Right renal pelvis (tissue), 4 donors: ENCODE measurements around the gene CPE. TPM values are rescaled to one million over a fixed set of nuclear protein-coding genes. Genes with fewer than 3 reads are reported as not detected.
"Not testable (repeated sequence)": the region's sequence is repeated elsewhere in the genome, so short reads cannot be mapped to it uniquely, and the experiment has no call there.

Experiments
- DNase-seq, 4 donors: peaks; one replicate each; pipeline ENCODE4 v3.0.0-alpha.2; 2013; ENCODE audit warnings: low read depth in 4 of 4, low spot score in 3 of 4, missing footprints in 1 of 4
- polyA plus RNA-seq, 4 donors: library from polyadenylated mRNA; unstranded; fragments of 120-200 nt; gene quantifications; one replicate each; pipeline ENCODE4 v1.2.1, GENCODE V29; 2013; ENCODE audit not compliant: insufficient read length in 4 of 4

CPE gene
- polyA plus RNA-seq, 4 donors = 123 to 179 (median 151) TPM

DNA sequence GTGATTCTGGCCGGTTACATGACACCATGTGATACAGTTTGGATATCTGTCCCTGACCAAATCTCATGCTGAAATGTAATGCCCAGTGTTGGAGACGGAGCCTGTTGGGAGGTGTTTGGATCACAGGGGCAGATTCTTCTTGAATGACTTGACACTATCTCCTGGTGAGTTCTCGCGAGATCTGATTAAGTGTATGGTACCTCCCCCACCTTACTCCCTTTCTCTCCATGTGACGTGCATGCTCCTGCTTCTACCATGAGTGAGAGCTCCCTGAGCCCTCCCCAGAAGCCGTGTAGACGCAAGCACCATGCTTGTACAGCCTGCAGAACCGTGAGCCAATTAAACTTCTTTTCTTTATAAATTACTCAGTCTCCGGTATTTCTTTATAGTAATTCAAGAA, 23.6 kb downstream of the CPE start:
- no peak for DNase-seq

DNA sequence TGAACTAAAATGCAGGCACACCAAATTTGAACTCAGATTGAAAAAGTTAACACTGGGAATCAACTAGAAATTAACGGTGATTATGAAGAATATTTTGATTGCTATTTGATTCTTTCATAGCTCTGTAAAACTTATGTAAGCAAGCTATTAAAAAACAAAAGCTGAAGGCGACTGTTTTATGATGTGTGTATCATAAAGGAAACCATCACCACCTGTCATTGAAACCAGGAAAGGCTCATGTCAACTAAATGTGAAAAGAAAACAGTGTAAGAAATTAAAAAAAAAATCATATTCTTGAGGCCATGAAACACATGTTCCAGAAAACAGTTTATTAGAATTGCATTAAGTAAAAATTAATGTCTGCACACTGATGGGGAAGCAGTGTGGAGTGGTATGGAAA, 24.2 kb downstream of the CPE start:
- no peak for DNase-seq

DNA sequence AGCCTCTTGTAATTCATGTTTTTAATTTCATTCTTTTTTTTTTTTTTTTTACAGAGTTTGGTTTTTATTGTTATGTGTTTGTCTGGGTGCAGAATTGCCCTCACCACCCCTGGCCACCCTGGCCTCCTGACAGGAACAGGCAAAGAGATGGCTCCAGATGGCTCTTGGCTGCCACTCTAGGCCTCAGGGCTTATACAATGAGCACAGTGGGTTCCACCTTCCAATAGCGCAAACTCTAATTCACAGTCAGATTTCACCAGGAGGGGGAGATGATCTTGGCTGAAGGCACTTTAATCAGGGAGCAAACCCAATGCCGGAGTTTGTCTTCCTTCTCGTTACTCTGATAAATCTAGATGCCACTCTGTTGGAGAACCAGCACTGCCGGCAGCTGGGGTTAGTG, 24.8 kb downstream of the CPE start:
- DNase-seq = no peak

DNA sequence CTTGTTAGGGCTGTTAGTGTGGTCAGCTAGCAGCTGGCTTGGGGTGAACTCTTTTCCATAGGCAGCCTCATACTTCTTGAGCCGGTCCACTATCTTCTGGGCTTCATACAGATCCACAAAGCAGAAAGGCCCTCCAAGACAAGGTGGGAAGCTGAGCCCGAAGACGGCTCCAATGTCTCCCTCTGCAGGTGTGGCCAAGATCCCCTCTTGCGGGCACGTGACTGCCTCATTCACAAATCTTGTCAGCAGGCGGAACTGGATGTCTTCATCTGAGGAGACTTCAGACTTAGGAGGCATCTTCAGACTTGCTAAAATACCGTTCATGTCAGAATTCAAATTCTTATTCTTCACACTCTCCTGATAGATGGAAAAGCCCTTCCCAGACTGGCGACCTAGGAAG, 25.3 kb downstream of the CPE start:
- no peak for DNase-seq

DNA sequence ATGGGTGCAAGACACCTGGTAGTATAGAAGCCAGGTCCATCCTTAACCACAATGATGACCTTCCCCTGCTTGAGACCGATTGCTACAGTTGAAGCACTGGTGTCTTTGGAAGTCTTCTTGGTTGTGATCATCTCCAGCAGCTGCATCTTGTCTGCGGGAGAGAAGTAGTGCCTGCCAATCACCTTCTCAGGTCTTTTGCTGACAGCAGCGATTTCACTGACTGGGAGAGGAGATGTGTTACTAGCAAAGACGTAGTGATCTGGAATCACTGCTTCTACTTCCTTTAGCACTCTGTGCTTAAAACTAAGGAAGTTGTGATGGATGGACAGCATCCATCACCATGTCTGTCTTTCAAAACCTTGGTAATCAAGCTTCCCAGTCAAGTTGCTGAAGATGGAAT, 25.9 kb downstream of the CPE start:
- DNase-seq = no peak

DNA sequence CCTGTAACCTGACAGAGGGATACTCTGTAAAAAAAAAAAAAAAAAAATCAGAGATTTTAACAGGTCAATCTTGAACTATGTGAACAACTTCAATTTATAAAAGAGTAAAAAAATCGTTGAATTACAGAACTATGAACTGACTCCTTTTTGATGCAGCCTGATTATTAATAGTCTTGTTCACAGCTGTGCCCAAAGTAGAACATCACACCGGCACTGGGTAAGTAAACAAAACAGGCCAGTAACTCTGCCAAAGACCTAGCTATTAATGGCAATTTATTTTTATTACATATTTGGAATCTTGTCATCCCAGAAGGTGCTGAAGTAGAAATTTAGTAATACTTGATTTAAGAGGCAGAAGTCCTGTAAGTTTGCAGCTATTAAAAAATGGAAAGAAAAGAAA, 31.4 kb downstream of the CPE start:
- no peak for DNase-seq

DNA sequence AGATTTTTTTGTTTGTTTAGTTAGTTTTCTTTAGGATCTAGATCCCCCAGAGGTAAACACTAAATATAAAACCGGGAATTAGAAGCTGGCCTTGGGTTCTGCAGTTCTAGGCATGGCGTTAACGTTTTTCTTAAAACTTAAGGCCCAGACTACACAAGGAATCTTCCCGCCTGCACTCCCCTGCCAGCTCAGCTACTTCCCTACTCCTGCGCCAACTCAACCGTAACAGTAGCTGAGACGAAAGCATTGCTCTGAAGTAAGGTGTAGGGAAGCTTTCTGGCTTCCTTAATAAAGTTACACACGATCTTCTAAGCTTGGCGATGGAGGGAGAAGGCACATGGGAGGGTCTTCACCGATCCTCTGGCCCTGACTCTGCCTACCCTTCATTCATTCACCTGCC, 37.1 kb downstream of the CPE start:
- peak in 2 of 4 donors; percentile 15 to 35 for DNase-seq

DNA sequence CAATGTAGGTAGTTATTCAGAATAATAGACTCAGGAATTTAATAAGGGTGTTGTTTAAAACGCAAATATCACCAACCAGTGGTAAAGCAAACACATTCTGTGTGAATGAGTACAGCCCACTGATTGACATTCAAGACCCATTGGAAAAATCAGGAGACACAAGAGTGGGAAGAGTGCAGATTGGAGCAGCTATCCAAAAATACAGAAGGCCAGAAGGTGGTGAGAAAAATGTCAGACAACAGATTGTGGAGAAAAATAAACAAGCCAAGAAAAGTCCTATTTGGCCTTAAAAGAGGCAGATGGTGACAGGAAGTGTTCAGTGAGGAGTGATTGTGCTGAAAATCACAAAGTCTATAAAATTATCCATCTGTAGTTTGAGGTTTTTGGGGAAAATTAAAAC, 39.3 kb downstream of the CPE start:
- no peak for DNase-seq

DNA sequence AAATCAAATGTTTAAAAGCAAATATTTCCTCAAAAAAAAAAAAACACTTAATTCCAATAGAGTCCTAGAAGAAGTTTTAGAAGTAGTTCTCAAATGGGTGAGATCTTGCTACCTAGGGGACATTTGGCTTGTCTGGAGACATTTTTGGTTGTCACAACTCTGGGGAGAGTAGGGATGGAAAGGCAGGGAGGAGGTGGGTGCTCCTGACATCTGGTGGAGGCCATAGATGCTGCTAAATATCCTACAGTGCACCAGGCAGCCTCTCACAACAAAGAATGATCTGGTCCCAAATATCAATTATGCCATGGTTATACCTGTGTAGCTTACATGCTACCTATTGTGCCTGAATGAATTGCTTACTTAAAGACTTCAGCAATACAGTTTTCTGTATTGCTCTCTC, 46.8 kb downstream of the CPE start:
- DNase-seq = no peak

DNA sequence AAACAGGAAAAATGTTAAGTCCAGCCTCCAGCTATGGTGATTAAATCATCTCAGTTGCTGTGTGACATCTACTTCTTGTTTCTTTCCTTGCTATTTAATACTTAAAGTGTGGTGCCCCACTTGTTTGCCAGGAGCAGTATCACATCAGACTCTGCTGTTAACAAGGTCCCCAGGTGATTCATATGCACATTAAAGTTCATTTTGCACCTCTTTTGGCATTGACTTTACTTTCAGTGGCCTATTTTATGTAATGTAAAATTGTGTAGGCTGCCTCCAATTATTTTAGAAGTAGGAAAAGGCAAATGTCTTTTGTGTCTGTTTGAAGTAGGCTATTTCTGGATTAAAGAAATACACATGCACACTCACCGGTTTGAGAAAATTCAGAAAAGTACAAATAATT, 47.5 kb downstream of the CPE start:
- DNase-seq = no peak

DNA sequence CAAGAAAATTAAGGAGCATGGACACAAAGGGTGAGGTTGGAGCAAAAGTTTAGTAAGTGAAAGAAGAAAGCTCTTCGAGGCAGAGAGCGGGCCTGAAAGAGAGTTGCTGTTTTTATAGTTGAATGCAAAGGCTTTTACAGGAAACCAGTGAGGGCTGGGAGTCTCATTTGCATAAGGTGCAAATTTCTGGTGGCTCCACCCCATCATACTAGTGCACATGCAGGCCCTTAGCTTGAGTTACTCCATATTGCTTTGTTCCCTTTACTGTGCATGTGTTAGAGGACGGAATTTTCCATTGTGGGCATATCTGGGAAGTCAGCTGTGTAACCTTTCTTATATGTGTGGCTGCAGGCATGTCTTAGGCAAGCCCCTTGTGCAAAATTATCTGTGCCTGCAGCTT, 48.0 kb downstream of the CPE start:
- no peak for DNase-seq

DNA sequence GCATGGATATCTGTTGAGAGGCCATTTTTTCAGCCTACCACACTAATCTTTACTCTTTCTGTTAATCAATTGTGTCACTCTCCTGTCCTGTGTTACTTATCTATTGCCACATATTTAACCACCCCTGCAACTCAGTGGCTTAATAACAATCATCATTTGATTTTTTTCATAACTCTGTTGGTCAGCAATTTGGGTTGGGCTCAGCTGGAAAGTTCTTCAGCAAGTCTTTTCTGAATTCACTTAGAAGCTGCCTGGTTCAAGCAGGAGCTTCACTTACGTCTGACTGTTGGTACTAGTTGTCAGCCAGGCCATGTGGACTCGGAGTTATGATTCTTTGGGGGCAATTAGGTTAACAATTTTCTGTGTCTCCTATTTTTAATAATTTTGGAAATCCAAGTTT, 50.1 kb downstream of the CPE start:
- DNase-seq = no peak

DNA sequence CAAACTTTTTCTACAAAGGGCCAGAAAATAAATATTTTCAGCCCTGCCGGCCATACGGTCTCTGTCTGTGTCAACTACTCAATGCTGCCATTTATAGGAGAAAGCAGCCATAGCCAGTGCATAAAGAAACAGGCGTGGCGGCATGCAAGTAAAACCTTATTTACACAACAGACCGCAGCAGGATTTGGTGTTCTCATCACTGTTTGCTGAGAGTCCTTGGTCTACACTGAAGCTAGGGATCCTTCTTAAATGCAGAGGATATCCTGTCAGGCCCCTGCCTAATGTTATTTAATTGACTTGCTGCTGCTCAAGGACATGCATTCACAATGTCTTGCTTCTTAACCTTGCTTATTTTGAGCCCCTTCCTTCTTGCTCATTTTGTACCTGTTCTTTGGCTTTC, 54.7 kb downstream of the CPE start:
- no peak for DNase-seq

DNA sequence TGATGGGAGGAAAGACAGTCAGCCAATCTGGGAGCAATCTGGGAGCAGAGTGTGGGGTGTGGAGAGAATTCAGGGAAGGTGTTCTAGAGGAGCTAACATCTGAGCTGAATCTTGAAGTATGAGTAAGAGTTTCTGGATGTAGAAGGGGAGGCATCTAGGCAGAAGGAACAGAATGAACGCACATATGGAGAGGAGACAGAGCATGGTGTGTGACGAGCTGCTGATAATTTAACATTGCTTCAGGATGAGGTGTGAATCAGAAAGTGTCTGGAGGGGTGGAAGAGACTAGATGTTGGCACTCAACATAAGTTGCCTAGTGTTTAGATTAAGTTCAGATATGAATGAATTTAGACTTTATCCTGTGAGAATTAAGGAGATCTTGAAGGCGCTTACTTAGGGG, 58.9 kb downstream of the CPE start:
- no peak for DNase-seq

DNA sequence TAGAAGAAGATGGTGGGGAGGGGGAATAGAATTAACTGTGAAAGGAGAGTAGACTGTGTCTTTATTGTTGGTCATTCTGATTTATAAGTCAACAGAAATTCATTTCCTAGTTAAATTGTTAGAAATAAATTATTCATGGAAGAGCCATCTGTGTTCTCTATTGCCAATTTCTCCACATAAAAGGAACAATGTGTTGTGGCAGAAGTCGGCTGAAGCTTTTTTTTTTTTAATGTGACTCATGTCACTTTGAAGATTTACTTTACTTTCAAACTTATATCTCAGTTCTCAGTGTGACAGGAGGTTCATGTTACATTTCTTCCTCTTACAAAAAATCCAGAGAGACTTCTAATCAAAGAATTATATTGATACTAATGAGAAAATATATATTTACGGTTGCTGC, 60.5 kb downstream of the CPE start:
- DNase-seq = no peak

DNA sequence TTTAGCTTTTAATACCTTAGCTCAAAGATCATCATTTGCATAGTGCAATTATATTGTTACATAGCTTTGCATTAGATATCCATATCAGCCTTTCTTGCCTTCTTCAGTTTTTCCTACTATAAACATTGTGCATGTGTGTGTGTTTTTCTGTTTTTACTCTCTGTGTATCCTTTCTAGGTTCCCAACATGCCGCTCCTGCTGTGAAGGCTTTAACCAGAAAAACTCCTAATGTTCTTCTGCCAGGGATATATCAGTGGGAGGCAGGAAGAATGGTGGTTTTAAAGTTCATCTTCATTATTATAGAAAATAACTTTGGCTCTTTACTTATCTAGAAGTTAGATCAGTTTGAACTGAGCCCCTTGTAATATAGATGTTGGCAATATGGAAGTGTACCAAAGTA, 61.2 kb downstream of the CPE start:
- no peak for DNase-seq

DNA sequence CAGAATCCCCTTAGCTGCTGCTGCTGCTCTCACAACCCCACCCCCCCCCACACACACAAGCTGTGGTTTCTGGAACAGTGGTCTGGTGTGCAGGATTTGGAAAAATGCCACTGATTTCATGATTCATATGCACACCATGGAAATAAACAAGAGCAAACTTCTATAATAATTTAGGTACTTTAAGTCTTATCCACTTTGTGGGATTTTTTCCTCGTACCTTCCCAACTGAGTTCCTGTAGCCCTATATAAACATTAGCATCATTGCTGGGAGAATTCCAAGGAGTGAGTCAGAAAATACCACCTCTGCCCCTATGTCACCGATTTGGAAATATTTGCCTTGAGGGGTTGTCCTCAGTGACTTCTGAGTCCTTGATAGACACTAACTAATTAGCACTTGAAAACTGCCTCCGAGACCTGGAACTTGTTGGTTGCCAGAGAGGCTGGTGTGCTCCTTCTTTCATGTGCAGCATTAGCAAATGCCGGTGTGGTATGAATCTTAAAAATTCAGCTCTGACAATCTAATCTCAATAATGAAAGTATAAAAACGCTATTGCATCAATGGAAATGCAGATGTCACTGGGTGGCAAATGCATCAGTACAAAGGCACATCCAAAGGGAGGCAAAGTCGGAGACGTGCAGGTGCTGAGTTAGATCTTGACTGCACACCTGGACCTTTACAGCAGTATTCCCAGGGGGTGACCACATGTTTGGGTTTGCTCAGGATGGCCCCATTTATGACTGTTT, 61.8 kb downstream of the CPE start:
- DNase-seq = no peak

DNA sequence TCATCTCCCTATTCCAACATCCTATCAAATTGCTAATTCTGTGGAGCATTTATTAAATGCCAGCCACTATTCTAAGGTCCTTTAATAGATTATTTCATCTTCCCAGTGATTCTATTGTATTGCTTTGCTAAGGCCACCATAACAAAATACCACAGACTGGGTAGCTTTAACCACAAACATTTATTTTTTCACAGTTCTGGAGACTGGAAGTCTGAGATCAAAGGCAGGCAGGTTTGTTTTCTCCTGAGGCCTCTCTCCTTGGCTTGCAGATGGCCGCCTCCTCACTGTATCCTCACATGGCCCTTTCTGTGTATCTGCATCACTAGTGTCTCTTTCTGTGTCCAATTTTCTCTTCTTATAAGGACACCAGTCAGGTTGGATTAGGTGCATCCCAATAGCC, 64.5 kb downstream of the CPE start:
- DNase-seq = no peak

DNA sequence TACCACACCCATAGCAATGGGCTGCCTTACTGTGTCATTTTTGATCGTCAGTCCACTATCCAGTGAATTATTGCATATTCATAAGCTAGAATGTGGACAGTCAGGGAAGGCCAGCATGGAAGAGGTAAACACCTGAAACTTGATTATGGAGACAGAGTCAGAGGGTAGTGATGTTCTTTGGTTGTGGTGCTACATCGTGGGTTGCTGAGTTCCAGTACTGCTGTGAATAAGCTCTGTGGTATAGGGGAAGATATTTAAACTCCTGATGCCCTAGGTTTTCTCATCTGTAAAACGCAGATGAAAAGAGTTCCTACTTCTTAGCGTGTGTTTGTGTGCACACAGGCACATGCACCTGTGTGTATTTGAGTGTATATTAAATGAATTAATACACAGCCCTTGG, 69.9 kb downstream of the CPE start:
- DNase-seq = no peak

DNA sequence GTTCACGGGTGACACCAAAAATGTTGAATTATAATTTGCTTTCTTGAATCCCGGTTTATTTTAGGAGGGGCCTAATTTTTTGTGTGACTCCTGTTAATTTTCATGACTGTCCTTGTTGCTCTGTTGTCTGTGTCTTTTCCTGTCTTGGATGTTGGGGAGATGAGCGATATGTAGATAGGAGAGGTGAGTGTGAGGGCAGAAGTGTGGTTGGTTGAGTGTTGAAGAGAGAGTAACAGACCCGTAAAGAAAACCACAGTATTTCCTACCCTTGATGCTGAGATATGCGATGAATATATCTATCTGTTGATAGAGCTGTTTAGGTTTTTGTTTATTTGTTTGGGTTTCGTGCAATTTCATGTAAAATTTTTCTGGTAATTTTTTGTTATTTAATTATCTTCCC, 70.5 kb downstream of the CPE start:
- no peak for DNase-seq

DNA sequence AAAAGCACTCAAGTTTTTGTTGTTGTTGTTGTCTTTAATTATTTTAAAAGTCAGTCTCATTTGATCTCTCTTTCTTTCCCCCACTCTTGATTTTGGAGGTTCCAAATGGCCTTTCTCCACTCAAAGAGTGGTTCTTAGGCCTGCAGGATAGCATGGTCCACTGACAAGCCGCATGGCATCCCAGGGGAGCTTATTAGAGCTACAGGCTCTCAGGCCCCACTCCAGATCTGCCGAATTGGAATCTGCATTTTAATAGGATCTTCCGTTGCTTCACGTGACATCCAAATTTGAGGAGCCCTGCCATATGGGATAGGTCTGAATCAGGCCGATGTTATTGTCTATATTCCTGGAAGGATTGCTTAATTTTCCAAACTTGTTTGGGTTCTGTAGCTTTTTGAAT, 72.1 kb downstream of the CPE start:
- no peak for DNase-seq

DNA sequence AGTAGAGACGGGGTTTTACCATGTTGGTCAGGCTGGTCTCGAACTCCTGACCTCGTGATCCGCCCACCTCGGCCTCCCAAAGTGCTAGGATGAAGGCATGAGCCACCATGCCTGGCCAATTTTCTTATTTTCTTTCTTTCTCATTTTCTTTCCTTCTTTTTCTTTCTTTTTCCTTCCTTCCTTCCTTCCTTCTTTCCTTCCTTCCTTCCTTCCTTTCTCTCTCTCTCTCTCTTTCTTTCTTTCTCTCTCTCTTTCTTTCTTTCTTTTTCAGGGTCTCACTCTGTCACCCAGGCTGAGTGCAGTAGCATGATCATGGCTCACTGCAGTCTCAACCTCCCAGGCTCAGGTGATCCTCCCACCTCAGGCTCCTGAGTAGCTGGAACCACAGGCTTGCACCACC, 74.3 kb downstream of the CPE start:
- not testable (repeated sequence) for DNase-seq

DNA sequence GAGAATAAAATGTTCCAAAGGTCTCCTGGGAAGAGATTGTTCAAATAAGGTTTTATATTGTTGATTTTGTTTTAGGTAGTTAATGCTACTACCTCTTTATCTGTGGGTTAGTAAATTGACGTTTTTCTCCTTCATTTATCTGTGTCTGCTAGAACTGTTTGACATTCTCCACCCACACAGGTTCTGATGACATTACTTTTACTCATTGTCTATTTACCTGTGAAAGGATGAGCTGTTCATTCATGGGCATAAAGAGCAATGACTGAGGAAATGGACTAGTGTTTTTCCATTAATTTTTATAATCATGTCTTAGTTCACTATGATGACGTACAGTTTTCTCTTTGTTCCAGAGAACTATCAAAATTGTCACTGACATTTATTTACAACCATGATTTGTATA, 75.6 kb downstream of the CPE start:
- DNase-seq = no peak
